ENCODE measurements around the gene TRDMT1.

GRCh38 chr10:17210361-17210760 is 8.9 kb upstream of the TRDMT1 start:
- TF ChIP-seq POLR2A (IDR thresholded peaks at IDR 0.05) (no peak), CTCF (IDR thresholded peaks at IDR 0.05) (no peak)

Measured in transverse colon (tissue), 3 donors.